ENCODE data around the gene NFKBIL1.

The NFKBIL1 gene

GRCh38 chr6:31575952-31576685 lies 28.7 kb downstream of the NFKBIL1 start:
- TF ChIP-seq, protein P1, sequence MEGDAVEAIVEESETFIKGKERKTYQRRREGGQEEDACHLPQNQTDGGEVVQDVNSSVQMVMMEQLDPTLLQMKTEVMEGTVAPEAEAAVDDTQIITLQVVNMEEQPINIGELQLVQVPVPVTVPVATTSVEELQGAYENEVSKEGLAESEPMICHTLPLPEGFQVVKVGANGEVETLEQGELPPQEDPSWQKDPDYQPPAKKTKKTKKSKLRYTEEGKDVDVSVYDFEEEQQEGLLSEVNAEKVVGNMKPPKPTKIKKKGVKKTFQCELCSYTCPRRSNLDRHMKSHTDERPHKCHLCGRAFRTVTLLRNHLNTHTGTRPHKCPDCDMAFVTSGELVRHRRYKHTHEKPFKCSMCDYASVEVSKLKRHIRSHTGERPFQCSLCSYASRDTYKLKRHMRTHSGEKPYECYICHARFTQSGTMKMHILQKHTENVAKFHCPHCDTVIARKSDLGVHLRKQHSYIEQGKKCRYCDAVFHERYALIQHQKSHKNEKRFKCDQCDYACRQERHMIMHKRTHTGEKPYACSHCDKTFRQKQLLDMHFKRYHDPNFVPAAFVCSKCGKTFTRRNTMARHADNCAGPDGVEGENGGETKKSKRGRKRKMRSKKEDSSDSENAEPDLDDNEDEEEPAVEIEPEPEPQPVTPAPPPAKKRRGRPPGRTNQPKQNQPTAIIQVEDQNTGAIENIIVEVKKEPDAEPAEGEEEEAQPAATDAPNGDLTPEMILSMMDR (IDR thresholded peaks at IDR 0.05; ENCODE audit: insufficient read depth, low read length, missing control alignments), result no peak
- POLR2A ChIA-PET, result interaction anchor here (1.8 kb wide), 1 partner anchor 35 kb away, joined by 5 read pairs; the partner anchor contains the start of gene DDX39B
- no peak for DNase-seq (ENCODE audit: low read depth, low spot score)
- no peak overlapping the region for H3K4me3 ChIP-seq (ENCODE audit: low read depth, low read length)
- CTCF ChIA-PET, result interaction anchor here (2.3 to 31.3 kb wide), 7 partner anchors 8 to 23 kb away, joined by 7 to 1569 read pairs (median 15); partner anchors contain the start of genes ATP6V1G2, DDX39B, LST1 and LTA

- ChIA-PET POLR2A (interaction anchor here (1.8 kb wide), 1 partner anchor 36 kb away, joined by 5 read pairs; the partner anchor contains the start of gene DDX39B), CTCF (interaction anchor here (2.4 to 31.3 kb wide), 4 partner anchors 9 to 24 kb away, joined by 10 to 1569 read pairs (median 250); partner anchors contain the start of genes ATP6V1G2, DDX39B, LST1 and LTA)
- TF ChIP-seq, protein P1 (IDR thresholded peaks at IDR 0.05; ENCODE audit: insufficient read depth, low read length, missing control alignments), result no peak
- DNase-seq (ENCODE audit: low read depth, low spot score), result no peak
- no peak overlapping the region for H3K4me3 ChIP-seq (ENCODE audit: low read depth, low read length)
Measured at GRCh38 chr6:31576897-31577578, 29.6 kb downstream of the NFKBIL1 start.

- ChIA-PET CTCF (interaction anchor here (2.4 to 31.3 kb wide), 4 partner anchors 9 to 25 kb away, joined by 10 to 1569 read pairs (median 250); partner anchors contain the start of genes ATP6V1G2, DDX39B, LST1 and LTA), POLR2A (interaction anchor here (1.8 kb wide), 1 partner anchor 36 kb away, joined by 5 read pairs; the partner anchor contains the start of gene DDX39B)
- H3K4me3 ChIP-seq (ENCODE audit: low read depth, low read length), result no peak overlapping the region
- DNase-seq (ENCODE audit: low read depth, low spot score), result no peak
- TF ChIP-seq, protein P1 (IDR thresholded peaks at IDR 0.05; ENCODE audit: insufficient read depth, low read length, missing control alignments), result no peak
Measured at GRCh38 chr6:31577579-31577966, 30.2 kb downstream of the NFKBIL1 start.

GRCh38 chr6:31578184-31579118 lies 31.0 kb downstream of the NFKBIL1 start:
- CTCF ChIA-PET, result interaction anchor here (0.8 to 31.3 kb wide), 5 partner anchors 8 to 48 kb away, joined by 3 to 1569 read pairs (median 40); partner anchors contain the start of genes ATP6V1G2, DDX39B, LST1 and LTA
- DNase-seq (ENCODE audit: low read depth, low spot score), result no peak
- TF ChIP-seq, protein P1 (IDR thresholded peaks at IDR 0.05; ENCODE audit: insufficient read depth, low read length, missing control alignments), result no peak
- H3K4me3 ChIP-seq (ENCODE audit: low read depth, low read length), result no peak overlapping the region
- POLR2A ChIA-PET, result interaction anchor here (1.8 kb wide), 1 partner anchor 37 kb away, joined by 5 read pairs; the partner anchor contains the start of gene DDX39B

DNA sequence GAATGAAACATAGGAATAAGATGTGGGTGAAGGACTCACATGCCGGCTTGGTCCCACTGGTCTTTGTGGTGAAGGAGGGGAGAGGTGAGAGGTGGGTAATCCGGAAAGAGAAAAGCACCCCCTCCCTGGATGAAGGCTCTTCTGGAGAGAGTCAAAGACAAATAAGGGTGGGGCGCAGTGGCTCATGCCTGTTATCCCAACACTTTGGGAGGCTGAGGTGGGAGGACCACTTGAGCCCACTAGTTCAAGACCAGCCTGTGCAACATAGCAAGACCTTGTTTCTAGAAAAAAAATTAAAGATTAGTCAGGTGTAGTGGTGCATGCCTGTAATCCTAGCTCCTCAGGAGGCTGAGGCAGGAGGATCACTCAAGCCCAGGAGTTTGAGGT lies 31.7 kb downstream of the NFKBIL1 start:
- ChIA-PET POLR2A (no interaction called here), CTCF (interaction anchor here (5.8 to 31.3 kb wide), 3 partner anchors 10 to 26 kb away, joined by 40 to 1569 read pairs (median 459); partner anchors contain the start of genes ATP6V1G2, DDX39B, LTA and NCR3)
- no peak overlapping the region for H3K4me3 ChIP-seq (ENCODE audit: low read depth, low read length)
- no peak for DNase-seq (ENCODE audit: low read depth, low spot score)
- TF ChIP-seq, protein P1 (IDR thresholded peaks at IDR 0.05; ENCODE audit: insufficient read depth, low read length, missing control alignments), result no peak

Measured in AG04449 (cell line).